ENCODE measurements around the gene RAB22A.

Gene RAB22A

GRCh38 chr20:58340151-58340550 lies 30.6 kb downstream of the RAB22A start:
- no peak overlapping the region for H3K9ac ChIP-seq (ENCODE audit: low read depth in 1 of 2, low read length in 2 of 2)
- no peak overlapping the region for H3K4me3 ChIP-seq (ENCODE audit: low read depth in 1 of 2, low read length in 2 of 2)
- H3K27ac ChIP-seq (ENCODE audit: low read depth, low read length) = no peak overlapping the region
- no peaks in the 10 kb centered on the region for H3K27me3 ChIP-seq (ENCODE audit: control insufficient read depth in 1 of 2, insufficient read depth in 2 of 2, low read length in 2 of 2)
- no peaks in the 10 kb centered on the region for H3K9me3 ChIP-seq (ENCODE audit: control insufficient read depth in 1 of 2, low read length in 2 of 2)
- H3K4me1 ChIP-seq (ENCODE audit: control insufficient read depth in 1 of 2, insufficient read depth in 2 of 2, low read length in 2 of 2) = no peaks in the 10 kb centered on the region
- peaks cover 11 to 15% of the 10 kb centered on the region in 2 donors for H3K36me3 ChIP-seq (ENCODE audit: control insufficient read depth in 1 of 2, insufficient read depth in 2 of 2, low read length in 2 of 2)

GRCh38 chr20:58340853-58341252 lies 31.3 kb downstream of the RAB22A start:
- H3K36me3 ChIP-seq (ENCODE audit: control insufficient read depth in 1 of 2, insufficient read depth in 2 of 2, low read length in 2 of 2) = peaks cover 18 to 22% of the 10 kb centered on the region in 2 donors
- no peak overlapping the region for H3K4me3 ChIP-seq (ENCODE audit: low read depth in 1 of 2, low read length in 2 of 2)
- no peaks in the 10 kb centered on the region for H3K4me1 ChIP-seq (ENCODE audit: control insufficient read depth in 1 of 2, insufficient read depth in 2 of 2, low read length in 2 of 2)
- no peaks in the 10 kb centered on the region for H3K27me3 ChIP-seq (ENCODE audit: control insufficient read depth in 1 of 2, insufficient read depth in 2 of 2, low read length in 2 of 2)
- H3K27ac ChIP-seq (ENCODE audit: low read depth, low read length) = no peak overlapping the region
- H3K9me3 ChIP-seq (ENCODE audit: control insufficient read depth in 1 of 2, low read length in 2 of 2) = no peaks in the 10 kb centered on the region
- no peak overlapping the region for H3K9ac ChIP-seq (ENCODE audit: low read depth in 1 of 2, low read length in 2 of 2)

- Histone ChIP-seq H3K4me3 (ENCODE audit: low read depth in 1 of 2, low read length in 2 of 2) (no peak overlapping the region), H3K27ac (ENCODE audit: low read depth, low read length) (no peak overlapping the region), H3K27me3 (ENCODE audit: control insufficient read depth in 1 of 2, insufficient read depth in 2 of 2, low read length in 2 of 2) (no peaks in the 10 kb centered on the region), H3K9me3 (ENCODE audit: control insufficient read depth in 1 of 2, low read length in 2 of 2) (no peaks in the 10 kb centered on the region), H3K9ac (ENCODE audit: low read depth in 1 of 2, low read length in 2 of 2) (no peak overlapping the region), H3K36me3 (ENCODE audit: control insufficient read depth in 1 of 2, insufficient read depth in 2 of 2, low read length in 2 of 2) (peaks cover 20 to 36% of the 10 kb centered on the region in 2 donors), H3K4me1 (ENCODE audit: control insufficient read depth in 1 of 2, insufficient read depth in 2 of 2, low read length in 2 of 2) (no peaks in the 10 kb centered on the region)
Measured at GRCh38 chr20:58342104-58342945, 32.8 kb downstream of the RAB22A start.

- Histone ChIP-seq H3K4me1 (ENCODE audit: control insufficient read depth in 1 of 2, insufficient read depth in 2 of 2, low read length in 2 of 2) (no peaks in the 10 kb centered on the region), H3K9me3 (ENCODE audit: control insufficient read depth in 1 of 2, low read length in 2 of 2) (no peaks in the 10 kb centered on the region), H3K36me3 (ENCODE audit: control insufficient read depth in 1 of 2, insufficient read depth in 2 of 2, low read length in 2 of 2) (peaks cover 20 to 39% of the 10 kb centered on the region in 2 donors), H3K9ac (ENCODE audit: low read depth in 1 of 2, low read length in 2 of 2) (no peak overlapping the region), H3K27ac (ENCODE audit: low read depth, low read length) (no peak overlapping the region), H3K4me3 (ENCODE audit: low read depth in 1 of 2, low read length in 2 of 2) (no peak overlapping the region), H3K27me3 (ENCODE audit: control insufficient read depth in 1 of 2, insufficient read depth in 2 of 2, low read length in 2 of 2) (no peaks in the 10 kb centered on the region)
Measured at GRCh38 chr20:58344741-58345140, 35.2 kb downstream of the RAB22A start.

GRCh38 chr20:58349570-58349969 lies 40.1 kb downstream of the RAB22A start:
- Histone ChIP-seq H3K4me1 (ENCODE audit: control insufficient read depth in 1 of 2, insufficient read depth in 2 of 2, low read length in 2 of 2) (no peaks in the 10 kb centered on the region), H3K4me3 (ENCODE audit: low read depth in 1 of 2, low read length in 2 of 2) (no peak overlapping the region), H3K27me3 (ENCODE audit: control insufficient read depth in 1 of 2, insufficient read depth in 2 of 2, low read length in 2 of 2) (no peaks in the 10 kb centered on the region), H3K27ac (ENCODE audit: low read depth, low read length) (no peak overlapping the region), H3K9me3 (ENCODE audit: control insufficient read depth in 1 of 2, low read length in 2 of 2) (no peaks in the 10 kb centered on the region), H3K36me3 (ENCODE audit: control insufficient read depth in 1 of 2, insufficient read depth in 2 of 2, low read length in 2 of 2) (peaks cover 23 to 52% of the 10 kb centered on the region in 2 donors), H3K9ac (ENCODE audit: low read depth in 1 of 2, low read length in 2 of 2) (no peak overlapping the region)

- no peak overlapping the region for H3K9ac ChIP-seq (ENCODE audit: low read depth in 1 of 2, low read length in 2 of 2)
- no peaks in the 10 kb centered on the region for H3K4me1 ChIP-seq (ENCODE audit: control insufficient read depth in 1 of 2, insufficient read depth in 2 of 2, low read length in 2 of 2)
- H3K27me3 ChIP-seq (ENCODE audit: control insufficient read depth in 1 of 2, insufficient read depth in 2 of 2, low read length in 2 of 2) = no peaks in the 10 kb centered on the region
- H3K27ac ChIP-seq (ENCODE audit: low read depth, low read length) = no peak overlapping the region
- peaks cover 9 to 44% of the 10 kb centered on the region in 2 donors for H3K36me3 ChIP-seq (ENCODE audit: control insufficient read depth in 1 of 2, insufficient read depth in 2 of 2, low read length in 2 of 2)
- H3K9me3 ChIP-seq (ENCODE audit: control insufficient read depth in 1 of 2, low read length in 2 of 2) = no peaks in the 10 kb centered on the region
- H3K4me3 ChIP-seq (ENCODE audit: low read depth in 1 of 2, low read length in 2 of 2) = no peak overlapping the region
Measured at GRCh38 chr20:58352468-58352867, 43.0 kb downstream of the RAB22A start.

GRCh38 chr20:58359441-58359840 lies 49.9 kb downstream of the RAB22A start:
- no peaks in the 10 kb centered on the region for H3K9me3 ChIP-seq (ENCODE audit: control insufficient read depth in 1 of 2, low read length in 2 of 2)
- no peaks in the 10 kb centered on the region for H3K27me3 ChIP-seq (ENCODE audit: control insufficient read depth in 1 of 2, insufficient read depth in 2 of 2, low read length in 2 of 2)
- no peak overlapping the region for H3K9ac ChIP-seq (ENCODE audit: low read depth in 1 of 2, low read length in 2 of 2)
- no peak overlapping the region for H3K27ac ChIP-seq (ENCODE audit: low read depth, low read length)
- H3K4me3 ChIP-seq (ENCODE audit: low read depth in 1 of 2, low read length in 2 of 2) = no peak overlapping the region
- no peaks in the 10 kb centered on the region for H3K4me1 ChIP-seq (ENCODE audit: control insufficient read depth in 1 of 2, insufficient read depth in 2 of 2, low read length in 2 of 2)
- peaks cover 0 to 50% of the 10 kb centered on the region in 2 donors for H3K36me3 ChIP-seq (ENCODE audit: control insufficient read depth in 1 of 2, insufficient read depth in 2 of 2, low read length in 2 of 2)

- H3K4me1 ChIP-seq (ENCODE audit: control insufficient read depth in 1 of 2, insufficient read depth in 2 of 2, low read length in 2 of 2) = no peaks in the 10 kb centered on the region
- H3K9me3 ChIP-seq (ENCODE audit: control insufficient read depth in 1 of 2, low read length in 2 of 2) = no peaks in the 10 kb centered on the region
- H3K36me3 ChIP-seq (ENCODE audit: control insufficient read depth in 1 of 2, insufficient read depth in 2 of 2, low read length in 2 of 2) = peaks cover 0 to 43% of the 10 kb centered on the region in 2 donors
- H3K4me3 ChIP-seq (ENCODE audit: low read depth in 1 of 2, low read length in 2 of 2) = no peak overlapping the region
- no peak overlapping the region for H3K9ac ChIP-seq (ENCODE audit: low read depth in 1 of 2, low read length in 2 of 2)
- H3K27ac ChIP-seq (ENCODE audit: low read depth, low read length) = no peak overlapping the region
- H3K27me3 ChIP-seq (ENCODE audit: control insufficient read depth in 1 of 2, insufficient read depth in 2 of 2, low read length in 2 of 2) = no peaks in the 10 kb centered on the region
Measured at GRCh38 chr20:58360936-58361335, 51.4 kb downstream of the RAB22A start.

- H3K27ac ChIP-seq (ENCODE audit: low read depth, low read length) = no peak overlapping the region
- H3K36me3 ChIP-seq (ENCODE audit: control insufficient read depth in 1 of 2, insufficient read depth in 2 of 2, low read length in 2 of 2) = peaks cover 0 to 38% of the 10 kb centered on the region in 2 donors
Measured at GRCh38 chr20:58361481-58362205, 52.1 kb downstream of the RAB22A start.

GRCh38 chr20:58362206-58362516 lies 52.6 kb downstream of the RAB22A start:
- Histone ChIP-seq H3K27ac (ENCODE audit: low read depth, low read length) (no peak overlapping the region), H3K4me1 (ENCODE audit: control insufficient read depth in 1 of 2, insufficient read depth in 2 of 2, low read length in 2 of 2) (no peaks in the 10 kb centered on the region), H3K9me3 (ENCODE audit: control insufficient read depth in 1 of 2, low read length in 2 of 2) (no peaks in the 10 kb centered on the region), H3K36me3 (ENCODE audit: control insufficient read depth in 1 of 2, insufficient read depth in 2 of 2, low read length in 2 of 2) (peaks cover 0 to 34% of the 10 kb centered on the region in 2 donors), H3K9ac (ENCODE audit: low read depth in 1 of 2, low read length in 2 of 2) (no peak overlapping the region), H3K27me3 (ENCODE audit: control insufficient read depth in 1 of 2, insufficient read depth in 2 of 2, low read length in 2 of 2) (no peaks in the 10 kb centered on the region), H3K4me3 (ENCODE audit: low read depth in 1 of 2, low read length in 2 of 2) (no peak overlapping the region)

More at GRCh38 chr20:58361481-58362205, 52.1 kb downstream of the RAB22A start:
- Histone ChIP-seq H3K9ac (ENCODE audit: low read depth in 1 of 2, low read length in 2 of 2) (no peak overlapping the region), H3K4me3 (ENCODE audit: low read depth in 1 of 2, low read length in 2 of 2) (no peak overlapping the region), H3K4me1 (ENCODE audit: control insufficient read depth in 1 of 2, insufficient read depth in 2 of 2, low read length in 2 of 2) (no peaks in the 10 kb centered on the region), H3K9me3 (ENCODE audit: control insufficient read depth in 1 of 2, low read length in 2 of 2) (no peaks in the 10 kb centered on the region), H3K27me3 (ENCODE audit: control insufficient read depth in 1 of 2, insufficient read depth in 2 of 2, low read length in 2 of 2) (no peaks in the 10 kb centered on the region)

Measured in duodenal mucosa (tissue), 2 donors.